ENCODE data around the gene TNNT1.

The TNNT1 gene

GRCh38 chr19:55096061-55096701 is 52.8 kb downstream of the TNNT1 start:
- H3K4me3 ChIP-seq (ENCODE audit: low read depth, low read length) = no peak overlapping the region
- no peak for TF ChIP-seq CTCF (IDR thresholded peaks at IDR 0.05; ENCODE audit: borderline replicate concordance, insufficient read depth, low read depth, low read length)

- TF ChIP-seq CTCF (IDR thresholded peaks at IDR 0.05; ENCODE audit: borderline replicate concordance, insufficient read depth, low read depth, low read length) = no peak
- no peak overlapping the region for H3K4me3 ChIP-seq (ENCODE audit: low read depth, low read length)
These were observed 53.5 kb downstream of the TNNT1 start for GRCh38 chr19:55095260-55096060.

GRCh38 chr19:55094456-55095259 is 54.3 kb downstream of the TNNT1 start:
- H3K4me3 ChIP-seq (ENCODE audit: low read depth, low read length) = no peak overlapping the region
- no peak for TF ChIP-seq CTCF (IDR thresholded peaks at IDR 0.05; ENCODE audit: borderline replicate concordance, insufficient read depth, low read depth, low read length)

GRCh38 chr19:55092423-55093318 is 56.3 kb downstream of the TNNT1 start:
- no peak for TF ChIP-seq CTCF (IDR thresholded peaks at IDR 0.05; ENCODE audit: borderline replicate concordance, insufficient read depth, low read depth, low read length)
- H3K4me3 ChIP-seq (ENCODE audit: low read depth, low read length) = no peak overlapping the region

GRCh38 chr19:55091955-55092354 is 57.1 kb downstream of the TNNT1 start:
- no peak for TF ChIP-seq CTCF (IDR thresholded peaks at IDR 0.05; ENCODE audit: borderline replicate concordance, insufficient read depth, low read depth, low read length)
- no peak overlapping the region for H3K4me3 ChIP-seq (ENCODE audit: low read depth, low read length)

GRCh38 chr19:55091126-55091910 is 57.7 kb downstream of the TNNT1 start:
- H3K4me3 ChIP-seq (ENCODE audit: low read depth, low read length) = no peak overlapping the region

More at GRCh38 chr19:55091126-55091910, 57.7 kb downstream of the TNNT1 start:
- no peak for TF ChIP-seq CTCF (IDR thresholded peaks at IDR 0.05; ENCODE audit: borderline replicate concordance, insufficient read depth, low read depth, low read length)

Data from GM12875 (cell line).